PC-3 (cell line): ENCODE measurements around the gene FZD4. TPM values are rescaled to one million over a fixed set of nuclear protein-coding genes. Genes with fewer than 3 reads are reported as not detected.
"Not testable (repeated sequence)": the region's sequence is repeated elsewhere in the genome, so short reads cannot be mapped to it uniquely, and the experiment has no call there.

Experiments
- ATAC-seq: fragments of 200-7000 bp; cut with Tn5 transposase; 2 replicates; pipeline ENCODE4 v1.9.1; 2020; ENCODE audit warnings: mild to moderate bottlenecking, moderate library complexity
- BruUV-seq: library from RNA; stranded (reverse); fragments of 400-500 nt; replicated peaks from 2 replicates; lab custom pipeline; 2021; lab: Mats Ljungman, UMichigan
- CTCF ChIA-PET: fragments of 300-600 bp; sonication (Branson Sonifier 250); formaldehyde crosslinking; loops from one replicate; lab custom pipeline; 2022; ENCODE audit warnings: antibody characterized with exemption; lab: Charles Lee
- POLR2A ChIA-PET: fragments of 300-600 bp; sonication (Branson Sonifier 250); formaldehyde crosslinking; loops from one replicate; lab custom pipeline; 2022; ENCODE audit warnings: antibody characterized with exemption; ENCODE audit not compliant: unreplicated experiment; lab: Charles Lee
- DNase-seq: peaks from one replicate; pipeline ENCODE4 v3.0.0-alpha.2; 2015
- H2AFZ ChIP-seq: fragments of 300-600 bp; sonication (generic); 2 replicates; pipeline ENCODE4 v1.6.0; 2016; ENCODE audit warnings: antibody characterized with exemption, low read length
- H3F3A ChIP-seq: fragments of 300-600 bp; sonication (generic); one replicate; pipeline ENCODE4 v1.6.0; 2017; ENCODE audit warnings: antibody characterized with exemption, low read length, control low read depth, mild to moderate bottlenecking; ENCODE audit not compliant: unreplicated experiment
- H3K27ac ChIP-seq: fragments of 300-600 bp; sonication (generic); 2 replicates; pipeline ENCODE4 v1.5.1; 2016; ENCODE audit warnings: mild to moderate bottlenecking, low read length
- H3K27me3 ChIP-seq: fragments of 300-600 bp; sonication (generic); 2 replicates; pipeline ENCODE4 v1.6.1; 2016; ENCODE audit warnings: low read length, mixed read lengths
- H3K36me3 ChIP-seq: fragments of 300-600 bp; sonication (generic); 2 replicates; pipeline ENCODE4 v1.6.1; 2016; ENCODE audit warnings: low read depth, mixed run types, low read length, mixed read lengths
- H3K4me1 ChIP-seq: fragments of 300-600 bp; sonication (generic); 2 replicates; pipeline ENCODE4 v1.5.1; 2016; ENCODE audit warnings: low read length; ENCODE audit not compliant: insufficient read depth
- H3K4me2 ChIP-seq: fragments of 300-600 bp; sonication (generic); 2 replicates; pipeline ENCODE4 v1.6.0; 2016; ENCODE audit warnings: low read length
- H3K4me3 ChIP-seq: fragments of 300-600 bp; sonication (generic); 2 replicates; pipeline ENCODE4 v1.5.1; 2016; ENCODE audit warnings: mild to moderate bottlenecking, low read length, mixed read lengths
- H3K79me2 ChIP-seq: fragments of 300-600 bp; sonication (generic); 2 replicates; pipeline ENCODE4 v1.6.1; 2017; ENCODE audit warnings: low read length, mixed read lengths
- H3K9ac ChIP-seq: fragments of 300-600 bp; sonication (generic); 2 replicates; pipeline ENCODE4 v1.6.0; 2016; ENCODE audit warnings: mild to moderate bottlenecking, low read length
- H3K9me2 ChIP-seq: fragments of 300-600 bp; sonication (generic); replicated peaks from 2 replicates; pipeline ENCODE4 v1.6.1; 2016; ENCODE audit warnings: mixed run types, low read length, mixed read lengths
- H3K9me3 ChIP-seq: fragments of 300-600 bp; sonication (generic); 2 replicates; pipeline ENCODE4 v1.6.1; 2016; ENCODE audit warnings: low read length, mixed read lengths
- H4K20me1 ChIP-seq: fragments of 300-600 bp; sonication (generic); 2 replicates; pipeline ENCODE4 v1.6.1; 2016; ENCODE audit warnings: low read length, mixed read lengths
- EZH2 ChIP-seq: fragments of 300-600 bp; sonication (generic); IDR thresholded peaks from one replicate; pipeline ENCODE4 v1.6.1; 2017; ENCODE audit warnings: antibody characterized with exemption, mild to moderate bottlenecking, low read length; ENCODE audit not compliant: unreplicated experiment
- EZH2phosphoT487 ChIP-seq: fragments of 300-600 bp; sonication (generic); IDR thresholded peaks from 2 replicates; pipeline ENCODE4 v1.6.1; 2018; ENCODE audit warnings: mild to moderate bottlenecking, antibody characterized with exemption, low read length, borderline replicate concordance
- intact Hi-C: fragments of 100-400 bp; cut with micrococcal nuclease; formaldehyde crosslinking; loops from 2 replicates; pipeline ENCODE4 v1.9.0; 2023
- total RNA-seq: library from RNA; depleted of rRNA; stranded (reverse); fragments of >200 nt; gene quantifications from 2 replicates; pipeline ENCODE4 v1.2.3, GENCODE V29; 2014
- TF ChIP-seq, protein P1 (sequence below): fragments of 300-600 bp; sonication (generic); conservative IDR thresholded peaks from 2 replicates; pipeline ENCODE4 v1.5.1; 2017; ENCODE audit warnings: antibody characterized with exemption, low read depth, mild to moderate bottlenecking, low read length

The FZD4 gene
- total RNA-seq, 1 experiment from 2014 or later: 17.7 TPM

DNA sequence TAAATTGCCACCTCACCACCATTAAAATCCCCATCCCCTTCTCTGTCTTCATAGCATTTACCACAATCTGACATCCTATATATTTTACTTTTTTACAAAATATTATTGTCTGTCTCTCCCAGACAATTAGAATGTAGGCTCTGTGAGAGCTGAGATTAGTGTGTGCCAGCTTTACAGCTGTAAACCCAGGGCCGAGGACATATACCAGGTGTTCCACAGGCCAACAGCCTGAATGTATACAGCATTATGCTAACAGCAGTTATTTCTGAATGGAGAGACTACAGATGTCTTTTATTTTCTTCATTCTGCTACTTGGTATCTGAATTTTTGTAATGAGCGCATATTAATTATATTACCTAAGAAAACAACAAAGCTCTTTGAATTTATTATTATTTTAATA lies 36.7 kb downstream of the FZD4 start:
- Histone ChIP-seq H3K4me1 (peaks cover 35% of the 10 kb centered on the region), H3K9me2 (no peaks in the 10 kb centered on the region), H3K9me3 (no peaks in the 10 kb centered on the region), H4K20me1 (no peaks in the 10 kb centered on the region), H3F3A (peaks cover 3% of the 10 kb centered on the region), H3K79me2 (no peaks in the 10 kb centered on the region), H3K27me3 (no peaks in the 10 kb centered on the region), H3K4me2 (no peak overlapping the region), H3K4me3 (no peak overlapping the region), H3K36me3 (no peaks in the 10 kb centered on the region), H2AFZ (no peak overlapping the region), H3K27ac (peak overlapping the region; percentile 29), H3K9ac (no peak overlapping the region)
- ChIA-PET POLR2A (interaction anchor here (0.6 kb wide), 1 partner anchor 48 kb away, joined by 7 read pairs; no protein-coding TSS in a partner anchor), CTCF (interaction anchor here (1.0 to 1.1 kb wide), 2 partner anchors 48 to 1064 kb away, joined by 3 to 15 read pairs; partner anchors contain the start of gene CCDC83)
- intact Hi-C loops: loop anchor here (2.0 to 10.0 kb wide), 2 partner anchors 1224 to 1294 kb away; partner anchors contain the start of genes DLG2 and TMEM126B
- ATAC-seq (no peak), DNase-seq (no peak)
- BruUV-seq: no TSS peak
- TF ChIP-seq EZH2phosphoT487 (no peak), EZH2 (no peak)
- TF ChIP-seq, protein P1, sequence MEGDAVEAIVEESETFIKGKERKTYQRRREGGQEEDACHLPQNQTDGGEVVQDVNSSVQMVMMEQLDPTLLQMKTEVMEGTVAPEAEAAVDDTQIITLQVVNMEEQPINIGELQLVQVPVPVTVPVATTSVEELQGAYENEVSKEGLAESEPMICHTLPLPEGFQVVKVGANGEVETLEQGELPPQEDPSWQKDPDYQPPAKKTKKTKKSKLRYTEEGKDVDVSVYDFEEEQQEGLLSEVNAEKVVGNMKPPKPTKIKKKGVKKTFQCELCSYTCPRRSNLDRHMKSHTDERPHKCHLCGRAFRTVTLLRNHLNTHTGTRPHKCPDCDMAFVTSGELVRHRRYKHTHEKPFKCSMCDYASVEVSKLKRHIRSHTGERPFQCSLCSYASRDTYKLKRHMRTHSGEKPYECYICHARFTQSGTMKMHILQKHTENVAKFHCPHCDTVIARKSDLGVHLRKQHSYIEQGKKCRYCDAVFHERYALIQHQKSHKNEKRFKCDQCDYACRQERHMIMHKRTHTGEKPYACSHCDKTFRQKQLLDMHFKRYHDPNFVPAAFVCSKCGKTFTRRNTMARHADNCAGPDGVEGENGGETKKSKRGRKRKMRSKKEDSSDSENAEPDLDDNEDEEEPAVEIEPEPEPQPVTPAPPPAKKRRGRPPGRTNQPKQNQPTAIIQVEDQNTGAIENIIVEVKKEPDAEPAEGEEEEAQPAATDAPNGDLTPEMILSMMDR: no peak

DNA sequence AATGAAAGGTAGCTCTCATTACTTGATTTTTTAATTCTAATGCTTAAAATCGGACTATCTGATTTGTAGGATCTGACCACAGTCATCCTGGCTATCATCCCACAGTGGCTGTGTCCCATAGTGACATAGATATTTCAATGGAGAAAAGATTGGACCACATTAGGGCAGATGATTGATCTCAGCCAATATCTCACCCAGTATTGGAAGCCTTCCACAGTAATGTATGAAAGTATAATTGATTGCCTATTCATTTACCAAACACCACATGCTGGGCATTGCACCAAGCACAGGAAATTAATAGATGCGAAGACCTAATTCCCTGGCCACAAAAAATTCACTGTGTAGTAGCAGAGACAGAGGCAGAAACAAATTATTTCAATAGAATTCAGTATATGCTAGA lies 37.6 kb downstream of the FZD4 start:
- ChIA-PET POLR2A (interaction anchor here (0.5 to 0.6 kb wide), 2 partner anchors 15 to 1155 kb away, joined by 3 to 5 read pairs; no protein-coding TSS in a partner anchor), CTCF (interaction anchor here (1.0 to 1.1 kb wide), 2 partner anchors 47 to 1063 kb away, joined by 3 to 15 read pairs; partner anchors contain the start of gene CCDC83)
- Histone ChIP-seq H3K9me2 (no peaks in the 10 kb centered on the region), H3K27me3 (no peaks in the 10 kb centered on the region), H3K27ac (0 out of 2 replicates have a peak overlapping the region, but pooled peaks have one; percentile 5), H3K79me2 (no peaks in the 10 kb centered on the region), H3K4me1 (peaks cover 35% of the 10 kb centered on the region), H3K4me3 (no peak overlapping the region), H2AFZ (no peak overlapping the region), H3K9ac (no peak overlapping the region), H3K36me3 (no peaks in the 10 kb centered on the region), H3K4me2 (no peak overlapping the region), H3K9me3 (no peaks in the 10 kb centered on the region), H4K20me1 (no peaks in the 10 kb centered on the region), H3F3A (peaks cover 3% of the 10 kb centered on the region)
- BruUV-seq: no TSS peak
- intact Hi-C loops: loop anchor here (10.0 kb wide), 1 partner anchor 1293 kb away; the partner anchor contains the start of genes DLG2 and TMEM126B
- ATAC-seq (no peak), DNase-seq (no peak)
- TF ChIP-seq, protein P1: no peak
- TF ChIP-seq EZH2phosphoT487 (no peak), EZH2 (no peak)

DNA sequence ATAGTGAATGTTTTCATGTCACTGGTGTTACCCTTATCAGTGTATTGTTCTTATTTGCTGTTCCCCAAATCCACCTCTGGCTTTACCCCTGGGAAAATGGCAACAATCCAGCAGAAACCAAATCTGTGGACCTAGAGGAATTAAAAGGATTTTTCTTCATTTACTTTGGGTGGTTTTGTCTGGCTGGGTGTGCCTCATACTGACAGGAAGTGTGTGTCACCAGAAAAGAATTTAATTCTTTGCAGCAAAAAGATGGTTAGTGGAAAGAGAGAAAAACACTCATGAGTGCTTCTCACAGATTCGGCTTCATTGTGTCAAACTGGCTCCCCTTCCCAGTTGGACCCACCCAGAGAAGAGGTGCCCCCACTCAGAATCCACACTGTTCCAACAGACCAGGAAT lies 38.9 kb downstream of the FZD4 start:
- Histone ChIP-seq H3K9me3 (no peaks in the 10 kb centered on the region), H3K4me3 (peak overlapping the region; percentile 52), H3K4me1 (peaks cover 37% of the 10 kb centered on the region), H3K36me3 (peaks cover 4% of the 10 kb centered on the region; the same call in 1 of the 2 replicates), H3K9me2 (no peaks in the 10 kb centered on the region), H4K20me1 (no peaks in the 10 kb centered on the region), H3K79me2 (no peaks in the 10 kb centered on the region), H3F3A (peaks cover 3% of the 10 kb centered on the region), H3K4me2 (peak overlapping the region; percentile 68), H2AFZ (peak overlapping the region; percentile 3; the same call in 1 of the 2 replicates), H3K9ac (peak overlapping the region; percentile 73), H3K27me3 (no peaks in the 10 kb centered on the region), H3K27ac (peak overlapping the region; percentile 97)
- ATAC-seq (peak; percentile 79), DNase-seq (peak; percentile 96)
- ChIA-PET POLR2A (no interaction called here), CTCF (no interaction called here)
- no peak for TF ChIP-seq EZH2phosphoT487
- no peak for TF ChIP-seq EZH2
- TF ChIP-seq, protein P1: no peak
- BruUV-seq: no TSS peak
- intact Hi-C loops: loop anchor here (1.0 to 10.0 kb wide), 2 partner anchors 1292 to 1321 kb away; partner anchors contain the start of genes DLG2 and TMEM126B

DNA sequence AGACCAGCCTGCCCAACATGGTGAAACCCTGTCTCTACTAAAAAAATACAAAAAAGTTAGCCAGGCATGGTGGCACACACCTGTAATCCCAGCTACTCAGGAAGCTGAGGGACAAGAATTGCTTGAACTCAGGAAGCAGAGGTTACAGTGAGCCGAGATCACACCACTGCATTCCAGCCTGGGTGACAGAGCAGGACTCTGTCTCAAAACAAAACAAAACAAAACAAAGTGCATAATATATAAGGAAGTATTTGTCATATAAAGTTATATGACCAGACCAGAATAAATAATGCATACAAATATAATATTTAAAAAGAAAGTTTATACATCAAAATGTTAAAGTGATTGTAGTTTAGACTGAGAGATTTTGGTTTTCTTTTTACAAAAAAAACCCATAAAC lies 39.3 kb downstream of the FZD4 start:
- intact Hi-C loops: loop anchor here (1.0 to 10.0 kb wide), 2 partner anchors 1291 to 1321 kb away; partner anchors contain the start of genes DLG2 and TMEM126B
- peak overlapping the region; percentile 73 for H3K9ac ChIP-seq

More for the DNA sequence above, 39.3 kb downstream of the FZD4 start:
- DNase-seq (peak; percentile 60), ATAC-seq (peak; percentile 64)
- H3K4me1 ChIP-seq: peaks cover 42% of the 10 kb centered on the region
- H2AFZ ChIP-seq, H3K36me3 ChIP-seq, CTCF ChIA-PET, H3K9me2 ChIP-seq, POLR2A ChIA-PET, H4K20me1 ChIP-seq, H3F3A ChIP-seq, H3K27me3 ChIP-seq, H3K9me3 ChIP-seq, H3K79me2 ChIP-seq, BruUV-seq: not testable (repeated sequence)
- H3K4me2 ChIP-seq: peak overlapping the region; percentile 68
- H3K27ac ChIP-seq: peak overlapping the region; percentile 97
- H3K4me3 ChIP-seq: peak overlapping the region; percentile 52
